H9 (cell line): ENCODE data around the gene MYO1D. TPM values are rescaled to one million over a fixed set of nuclear protein-coding genes. Genes with fewer than 3 reads are reported as not detected.

Experiments used
- DNase-seq: peaks from one replicate; pipeline ENCODE4 v3.0.0-alpha.2; 2017
- H2AFZ ChIP-seq: one replicate; pipeline ENCODE4 v1.6.1; 2013; ENCODE audit warnings: mild to moderate bottlenecking, low read length, control low read depth, moderate library complexity
- H2AK5ac ChIP-seq: 2 replicates; pipeline ENCODE4 v1.6.1; 2013; ENCODE audit warnings: low read length, control low read depth, mixed read lengths; ENCODE audit not compliant: insufficient read length
- H2BK120ac ChIP-seq: one replicate; pipeline ENCODE4 v1.6.1; 2013; ENCODE audit warnings: low read depth, mild to moderate bottlenecking, low read length, control low read depth, inconsistent platforms; ENCODE audit not compliant: poor library complexity, severe bottlenecking
- H2BK12ac ChIP-seq: 2 replicates; pipeline ENCODE4 v1.6.1; 2013; ENCODE audit warnings: low read length, control low read depth, mixed read lengths, low read depth; ENCODE audit not compliant: insufficient read length
- H2BK15ac ChIP-seq: 2 replicates; pipeline ENCODE4 v1.6.1; 2013; ENCODE audit warnings: low read depth, low read length, control low read depth
- H2BK20ac ChIP-seq: one replicate; pipeline ENCODE4 v1.6.1; 2013; ENCODE audit warnings: low read depth, mild to moderate bottlenecking, low read length, control low read depth, inconsistent platforms; ENCODE audit not compliant: poor library complexity, severe bottlenecking
- H2BK5ac ChIP-seq: 2 replicates; pipeline ENCODE4 v1.6.1; 2013; ENCODE audit warnings: low read length, control low read depth, mixed read lengths; ENCODE audit not compliant: insufficient read length
- H3K14ac ChIP-seq: 2 replicates; pipeline ENCODE4 v1.6.1; 2013; ENCODE audit warnings: low read length, control low read depth; ENCODE audit not compliant: insufficient read depth
- H3K18ac ChIP-seq: 2 replicates; pipeline ENCODE4 v1.6.1; 2013; ENCODE audit warnings: low read depth, mild to moderate bottlenecking, mixed read lengths, low read length, control low read depth; ENCODE audit not compliant: insufficient read length
- H3K23ac ChIP-seq: 2 replicates; pipeline ENCODE4 v1.6.1; 2013; ENCODE audit warnings: low read length, control low read depth, mixed read lengths, low read depth; ENCODE audit not compliant: insufficient read length
- H3K23me2 ChIP-seq: 2 replicates; pipeline ENCODE4 v1.6.1; 2013; ENCODE audit warnings: low read depth, mild to moderate bottlenecking, mixed read lengths, low read length, control low read depth; ENCODE audit not compliant: insufficient read length, poor library complexity, severe bottlenecking
- H3K27ac ChIP-seq: 2 replicates; pipeline ENCODE4 v1.5.1; 2013; ENCODE audit warnings: low read length, control low read depth, mixed read lengths, low read depth; ENCODE audit not compliant: insufficient read length
- H3K27me3 ChIP-seq: 2 replicates; pipeline ENCODE4 v1.6.1; 2013; ENCODE audit warnings: low read length, control low read depth, inconsistent platforms; ENCODE audit not compliant: insufficient read depth
- H3K4ac ChIP-seq: 2 replicates; pipeline ENCODE4 v1.6.1; 2013; ENCODE audit warnings: low read depth, mild to moderate bottlenecking, control low read depth, inconsistent platforms, low read length, moderate library complexity
- H3K4me1 ChIP-seq: 2 replicates; pipeline ENCODE4 v1.6.1; 2013; ENCODE audit warnings: low read length, control low read depth, inconsistent platforms; ENCODE audit not compliant: insufficient read depth
- H3K4me2 ChIP-seq: 2 replicates; pipeline ENCODE4 v1.6.1; 2013; ENCODE audit warnings: low read length, control low read depth, mixed read lengths; ENCODE audit not compliant: insufficient read length, insufficient read depth
- H3K56ac ChIP-seq: 2 replicates; pipeline ENCODE4 v1.6.1; 2013; ENCODE audit warnings: low read depth, mild to moderate bottlenecking, mixed read lengths, low read length, control low read depth; ENCODE audit not compliant: insufficient read length
- H3K79me1 ChIP-seq: 2 replicates; pipeline ENCODE4 v1.6.1; 2013; ENCODE audit warnings: low read depth, mild to moderate bottlenecking, moderate library complexity, low read length, control low read depth, inconsistent platforms; ENCODE audit not compliant: insufficient read depth, poor library complexity, severe bottlenecking
- H3K79me2 ChIP-seq: 2 replicates; pipeline ENCODE4 v1.6.1; 2013; ENCODE audit warnings: low read length, control low read depth, inconsistent platforms; ENCODE audit not compliant: insufficient read depth
- H3K9ac ChIP-seq: 2 replicates; pipeline ENCODE4 v1.6.1; 2013; ENCODE audit warnings: low read length, control low read depth, mixed read lengths; ENCODE audit not compliant: insufficient read length; ENCODE audit errors: extremely low read depth
- H3K9me3 ChIP-seq: one replicate; pipeline ENCODE4 v1.6.1; 2013; ENCODE audit warnings: low read depth, low read length, inconsistent platforms; ENCODE audit not compliant: control insufficient read depth
- H3T11ph ChIP-seq: one replicate; pipeline ENCODE4 v1.6.1; 2013; ENCODE audit warnings: mild to moderate bottlenecking, low read length, control low read depth, inconsistent platforms
- H4K20me1 ChIP-seq: one replicate; pipeline ENCODE4 v1.6.1; 2013; ENCODE audit not compliant: control insufficient read depth, insufficient read length, insufficient read depth
- H4K5ac ChIP-seq: 2 replicates; pipeline ENCODE4 v1.6.1; 2013; ENCODE audit warnings: low read depth, mild to moderate bottlenecking, mixed read lengths, low read length, control low read depth; ENCODE audit not compliant: insufficient read length
- H4K8ac ChIP-seq: replicated peaks from 2 replicates; pipeline ENCODE4 v1.6.1; 2013; ENCODE audit warnings: low read length, control low read depth, mixed read lengths, low read depth; ENCODE audit not compliant: insufficient read length
- H4K91ac ChIP-seq: 2 replicates; pipeline ENCODE4 v1.6.1; 2013; ENCODE audit warnings: low read depth, mild to moderate bottlenecking, moderate library complexity, mixed read lengths, low read length, control low read depth; ENCODE audit not compliant: insufficient read length
- H3K27ac Mint-ChIP-seq, 3 experiments: 2 replicates in 2 of 3; 3 replicates in 1 of 3; pipeline ENCODE4 v1.8.0; 2020 to 2021; ENCODE audit warnings: mixed read lengths in 3 of 3, mild to moderate bottlenecking in 1 of 3, moderate library complexity in 1 of 3
- H3K27me3 Mint-ChIP-seq: 2 replicates; pipeline ENCODE4 v1.8.0; 2021; ENCODE audit warnings: low read depth, mild to moderate bottlenecking, moderate library complexity, mixed read lengths
- H3K36me3 Mint-ChIP-seq, 3 experiments: 2 replicates in 2 of 3; 3 replicates in 1 of 3; pipeline ENCODE4 v1.8.0; 2020 to 2021; ENCODE audit warnings: low read depth in 3 of 3, mixed read lengths in 3 of 3; ENCODE audit not compliant: insufficient read depth in 1 of 3
- H3K4me1 Mint-ChIP-seq, 2 experiments: 2 replicates each; pipeline ENCODE4 v1.8.0; 2020; ENCODE audit warnings: mixed read lengths in 2 of 2
- H3K4me3 Mint-ChIP-seq, 2 experiments: 2 replicates in 1 of 2; 3 replicates in 1 of 2; pipeline ENCODE4 v1.8.0; 2020 to 2021; ENCODE audit warnings: mild to moderate bottlenecking in 2 of 2, mixed read lengths in 2 of 2, moderate library complexity in 1 of 2
- H3K9me3 Mint-ChIP-seq, 2 experiments: 2 replicates in 1 of 2; 3 replicates in 1 of 2; pipeline ENCODE4 v1.8.0; 2020; ENCODE audit warnings: mild to moderate bottlenecking in 2 of 2, mixed read lengths in 2 of 2, moderate library complexity in 1 of 2
- total RNA-seq: library from RNA; stranded (reverse); gene quantifications from 2 replicates; pipeline ENCODE4 v1.2.1, GENCODE V29; 2021
- TF ChIP-seq, protein P1 (sequence below): fragments of 200-600 bp; sonication (generic); conservative IDR thresholded peaks from 3 replicates; pipeline ENCODE4 v1.8.0; 2021; ENCODE audit warnings: antibody characterized with exemption, mild to moderate bottlenecking

Gene MYO1D
- total RNA-seq, 1 experiment from 2014 or later: 19.0 TPM

DNA sequence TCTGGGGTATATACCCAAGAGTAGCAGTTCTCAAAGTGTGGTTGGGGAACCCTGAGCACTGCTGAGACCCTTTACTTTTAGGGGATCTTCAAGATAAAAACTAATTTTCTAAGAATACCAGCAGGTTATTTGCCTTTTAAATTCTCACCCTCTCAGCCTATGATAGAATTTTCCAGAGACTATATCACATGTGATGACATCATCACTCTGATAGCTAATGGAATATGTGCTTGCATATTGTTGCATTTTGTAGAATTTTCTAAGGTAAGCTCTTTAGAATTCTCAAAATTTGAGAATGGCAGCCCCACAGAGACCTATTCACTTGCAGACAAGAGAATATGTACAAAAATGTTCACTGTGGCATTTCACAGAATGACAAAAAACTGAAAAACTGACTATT lies 181.1 kb downstream of the MYO1D start:
- peaks cover 7 to 12% of the 10 kb centered on the region in 2 experiments; a peak in 2 of 5 replicates for H3K9me3 Mint-ChIP-seq
- H3T11ph ChIP-seq: no peak overlapping the region
- peaks cover 9 to 20% (median 14%) of the 10 kb centered on the region in 3 experiments for H3K36me3 Mint-ChIP-seq

More for the DNA sequence above, 181.1 kb downstream of the MYO1D start:
- no peak overlapping the region for H3K23ac ChIP-seq
- H2AFZ ChIP-seq: no peak overlapping the region
- H3K9me3 ChIP-seq: peaks cover 4% of the 10 kb centered on the region
- TF ChIP-seq, protein P1, sequence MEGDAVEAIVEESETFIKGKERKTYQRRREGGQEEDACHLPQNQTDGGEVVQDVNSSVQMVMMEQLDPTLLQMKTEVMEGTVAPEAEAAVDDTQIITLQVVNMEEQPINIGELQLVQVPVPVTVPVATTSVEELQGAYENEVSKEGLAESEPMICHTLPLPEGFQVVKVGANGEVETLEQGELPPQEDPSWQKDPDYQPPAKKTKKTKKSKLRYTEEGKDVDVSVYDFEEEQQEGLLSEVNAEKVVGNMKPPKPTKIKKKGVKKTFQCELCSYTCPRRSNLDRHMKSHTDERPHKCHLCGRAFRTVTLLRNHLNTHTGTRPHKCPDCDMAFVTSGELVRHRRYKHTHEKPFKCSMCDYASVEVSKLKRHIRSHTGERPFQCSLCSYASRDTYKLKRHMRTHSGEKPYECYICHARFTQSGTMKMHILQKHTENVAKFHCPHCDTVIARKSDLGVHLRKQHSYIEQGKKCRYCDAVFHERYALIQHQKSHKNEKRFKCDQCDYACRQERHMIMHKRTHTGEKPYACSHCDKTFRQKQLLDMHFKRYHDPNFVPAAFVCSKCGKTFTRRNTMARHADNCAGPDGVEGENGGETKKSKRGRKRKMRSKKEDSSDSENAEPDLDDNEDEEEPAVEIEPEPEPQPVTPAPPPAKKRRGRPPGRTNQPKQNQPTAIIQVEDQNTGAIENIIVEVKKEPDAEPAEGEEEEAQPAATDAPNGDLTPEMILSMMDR: no peak
- no peak overlapping the region for H2AK5ac ChIP-seq
- H3K4me2 ChIP-seq: no peak overlapping the region
- no peaks in the 10 kb centered on the region for H3K4me1 Mint-ChIP-seq
- H4K91ac ChIP-seq: no peak overlapping the region
- no peaks in the 10 kb centered on the region for H3K4me1 ChIP-seq
- H3K27ac Mint-ChIP-seq: no peak overlapping the region
- H3K27me3 ChIP-seq: no peaks in the 10 kb centered on the region
- no peak overlapping the region for H3K4me3 Mint-ChIP-seq
- no peak overlapping the region for H2BK15ac ChIP-seq
- H3K27me3 Mint-ChIP-seq: no peaks in the 10 kb centered on the region
- no peak overlapping the region for H3K9ac ChIP-seq
- no peaks in the 10 kb centered on the region for H4K20me1 ChIP-seq
- H2BK5ac ChIP-seq: no peak overlapping the region
- no peak overlapping the region for H4K8ac ChIP-seq
- no peak overlapping the region for H3K56ac ChIP-seq
- H2BK120ac ChIP-seq: no peak overlapping the region
- no peaks in the 10 kb centered on the region for H3K79me2 ChIP-seq
- no peak for DNase-seq
- H3K4ac ChIP-seq: no peak overlapping the region
- no peak overlapping the region for H2BK20ac ChIP-seq
- no peak overlapping the region for H3K14ac ChIP-seq
- no peak overlapping the region for H3K27ac ChIP-seq
- H2BK12ac ChIP-seq: no peak overlapping the region
- H3K23me2 ChIP-seq: no peaks in the 10 kb centered on the region
- H3K79me1 ChIP-seq: no peaks in the 10 kb centered on the region
- no peak overlapping the region for H3K18ac ChIP-seq
- H4K5ac ChIP-seq: no peak overlapping the region
